ENCODE results near the gene CEP83. TPM values are rescaled to one million over a fixed set of nuclear protein-coding genes. Genes with fewer than 3 reads are reported as not detected.

CEP83 gene
- total RNA-seq, 1 donor: 9.8 TPM

DNA sequence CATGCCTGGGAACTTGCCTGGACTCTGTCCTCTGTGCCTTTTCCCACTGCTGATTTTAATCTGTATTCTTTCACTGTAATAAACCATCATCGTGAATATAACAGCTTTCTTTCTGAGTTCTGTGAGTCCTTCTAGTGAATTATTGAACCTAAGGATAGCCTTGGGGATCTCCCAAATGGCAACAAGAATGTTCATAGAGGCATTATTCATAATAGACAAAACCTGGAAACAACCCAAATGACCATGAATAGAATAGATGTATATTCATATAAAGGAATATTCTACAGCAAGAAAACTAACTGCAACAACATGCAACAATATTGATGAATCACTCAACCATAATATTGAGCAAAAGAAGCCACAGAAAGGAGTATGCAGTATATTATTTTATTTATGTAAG, 44.7 kb upstream of the CEP83 start:
- no peaks in the 10 kb centered on the region for H3K79me2 ChIP-seq (ENCODE audit: insufficient read depth, low read length)
- no peak overlapping the region for H3K27ac ChIP-seq (ENCODE audit: low read depth, low read length)
- H3K4me3 ChIP-seq (ENCODE audit: insufficient read depth, low read length): no peak overlapping the region
- no peak overlapping the region for H2AFZ ChIP-seq (ENCODE audit: low read length)
- DNase-seq (ENCODE audit: insufficient read length, low spot score, missing footprints): no peak
- no peaks in the 10 kb centered on the region for H3K9me3 ChIP-seq (ENCODE audit: low read depth, low read length)
- H3K27me3 ChIP-seq (ENCODE audit: insufficient read depth, low read length): peaks cover 12% of the 10 kb centered on the region
- no peaks in the 10 kb centered on the region for H3K36me3 ChIP-seq (ENCODE audit: insufficient read depth, low read length)
- no peaks in the 10 kb centered on the region for H4K20me1 ChIP-seq (ENCODE audit: insufficient read depth, low read length)
- no peaks in the 10 kb centered on the region for H3K4me1 ChIP-seq (ENCODE audit: insufficient read depth, low read length)
- TF ChIP-seq, protein P1, sequence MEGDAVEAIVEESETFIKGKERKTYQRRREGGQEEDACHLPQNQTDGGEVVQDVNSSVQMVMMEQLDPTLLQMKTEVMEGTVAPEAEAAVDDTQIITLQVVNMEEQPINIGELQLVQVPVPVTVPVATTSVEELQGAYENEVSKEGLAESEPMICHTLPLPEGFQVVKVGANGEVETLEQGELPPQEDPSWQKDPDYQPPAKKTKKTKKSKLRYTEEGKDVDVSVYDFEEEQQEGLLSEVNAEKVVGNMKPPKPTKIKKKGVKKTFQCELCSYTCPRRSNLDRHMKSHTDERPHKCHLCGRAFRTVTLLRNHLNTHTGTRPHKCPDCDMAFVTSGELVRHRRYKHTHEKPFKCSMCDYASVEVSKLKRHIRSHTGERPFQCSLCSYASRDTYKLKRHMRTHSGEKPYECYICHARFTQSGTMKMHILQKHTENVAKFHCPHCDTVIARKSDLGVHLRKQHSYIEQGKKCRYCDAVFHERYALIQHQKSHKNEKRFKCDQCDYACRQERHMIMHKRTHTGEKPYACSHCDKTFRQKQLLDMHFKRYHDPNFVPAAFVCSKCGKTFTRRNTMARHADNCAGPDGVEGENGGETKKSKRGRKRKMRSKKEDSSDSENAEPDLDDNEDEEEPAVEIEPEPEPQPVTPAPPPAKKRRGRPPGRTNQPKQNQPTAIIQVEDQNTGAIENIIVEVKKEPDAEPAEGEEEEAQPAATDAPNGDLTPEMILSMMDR (IDR thresholded peaks at IDR 0.05; ENCODE audit: extremely low read depth, low read depth, low read length): no peak
- no peak overlapping the region for H3K4me2 ChIP-seq (ENCODE audit: insufficient read depth, low read length)

GRCh38 chr12:94503619-94504018, 44.0 kb upstream of the CEP83 start:
- no peak overlapping the region for H3K4me2 ChIP-seq (ENCODE audit: insufficient read depth, low read length)
- H3K27me3 ChIP-seq (ENCODE audit: insufficient read depth, low read length): peaks cover 12% of the 10 kb centered on the region
- H2AFZ ChIP-seq (ENCODE audit: low read length): no peak overlapping the region
- no peaks in the 10 kb centered on the region for H3K4me1 ChIP-seq (ENCODE audit: insufficient read depth, low read length)
- no peaks in the 10 kb centered on the region for H4K20me1 ChIP-seq (ENCODE audit: insufficient read depth, low read length)
- H3K36me3 ChIP-seq (ENCODE audit: insufficient read depth, low read length): no peaks in the 10 kb centered on the region
- H3K79me2 ChIP-seq (ENCODE audit: insufficient read depth, low read length): no peaks in the 10 kb centered on the region
- no peak overlapping the region for H3K4me3 ChIP-seq (ENCODE audit: insufficient read depth, low read length)
- no peaks in the 10 kb centered on the region for H3K9me3 ChIP-seq (ENCODE audit: low read depth, low read length)
- DNase-seq (ENCODE audit: insufficient read length, low spot score, missing footprints): no peak
- H3K27ac ChIP-seq (ENCODE audit: low read depth, low read length): no peak overlapping the region
- TF ChIP-seq, protein P1 (IDR thresholded peaks at IDR 0.05; ENCODE audit: extremely low read depth, low read depth, low read length): no peak

- no peak overlapping the region for H3K4me3 ChIP-seq (ENCODE audit: insufficient read depth, low read length)
- no peak overlapping the region for H3K4me2 ChIP-seq (ENCODE audit: insufficient read depth, low read length)
- H3K27ac ChIP-seq (ENCODE audit: low read depth, low read length): no peak overlapping the region
- no peaks in the 10 kb centered on the region for H3K79me2 ChIP-seq (ENCODE audit: insufficient read depth, low read length)
- DNase-seq (ENCODE audit: insufficient read length, low spot score, missing footprints): no peak
- H4K20me1 ChIP-seq (ENCODE audit: insufficient read depth, low read length): no peaks in the 10 kb centered on the region
- H3K36me3 ChIP-seq (ENCODE audit: insufficient read depth, low read length): no peaks in the 10 kb centered on the region
- no peaks in the 10 kb centered on the region for H3K9me3 ChIP-seq (ENCODE audit: low read depth, low read length)
- H2AFZ ChIP-seq (ENCODE audit: low read length): no peak overlapping the region
- no peaks in the 10 kb centered on the region for H3K4me1 ChIP-seq (ENCODE audit: insufficient read depth, low read length)
- peaks cover 18% of the 10 kb centered on the region for H3K27me3 ChIP-seq (ENCODE audit: insufficient read depth, low read length)
- TF ChIP-seq, protein P1 (IDR thresholded peaks at IDR 0.05; ENCODE audit: extremely low read depth, low read depth, low read length): no peak
Measured at GRCh38 chr12:94500831-94501567, 41.3 kb upstream of the CEP83 start.

GRCh38 chr12:94498698-94499097, 39.0 kb upstream of the CEP83 start:
- Histone ChIP-seq H3K4me3 (ENCODE audit: insufficient read depth, low read length) (no peak overlapping the region), H3K4me1 (ENCODE audit: insufficient read depth, low read length) (no peaks in the 10 kb centered on the region), H3K9me3 (ENCODE audit: low read depth, low read length) (no peaks in the 10 kb centered on the region), H3K36me3 (ENCODE audit: insufficient read depth, low read length) (no peaks in the 10 kb centered on the region), H3K4me2 (ENCODE audit: insufficient read depth, low read length) (no peak overlapping the region), H3K27ac (ENCODE audit: low read depth, low read length) (no peak overlapping the region), H4K20me1 (ENCODE audit: insufficient read depth, low read length) (no peaks in the 10 kb centered on the region), H3K27me3 (ENCODE audit: insufficient read depth, low read length) (peaks cover 12% of the 10 kb centered on the region), H3K79me2 (ENCODE audit: insufficient read depth, low read length) (no peaks in the 10 kb centered on the region), H2AFZ (ENCODE audit: low read length) (no peak overlapping the region)
- DNase-seq (ENCODE audit: insufficient read length, low spot score, missing footprints): no peak
- TF ChIP-seq, protein P1 (IDR thresholded peaks at IDR 0.05; ENCODE audit: extremely low read depth, low read depth, low read length): no peak
